GM23338 (cell line): ENCODE results near the gene TMPRSS6. TPM values are rescaled to one million over a fixed set of nuclear protein-coding genes. Genes with fewer than 3 reads are reported as not detected.

Experiments
- ATAC-seq: fragments of 200-7000 bp; cut with Tn5 transposase; 3 replicates; pipeline ENCODE4 v1.9.1; 2020
- DNase-seq: peaks from one replicate; pipeline ENCODE4 v3.0.0-alpha.2; 2015; ENCODE audit warnings: low spot score
- H2AFZ ChIP-seq: fragments of 200-600 bp; sonication (generic); 2 replicates; pipeline ENCODE4 v1.8.0; 2016; ENCODE audit warnings: antibody characterized with exemption, mild to moderate bottlenecking, moderate library complexity
- H3F3A ChIP-seq: fragments of 200-600 bp; sonication (generic); replicated peaks from 2 replicates; pipeline ENCODE4 v1.8.0; 2017; ENCODE audit warnings: antibody characterized with exemption, mixed run types, low read depth
- H3K27ac ChIP-seq: fragments of 200-600 bp; sonication (generic); 2 replicates; pipeline ENCODE4 v1.6.1; 2016; ENCODE audit warnings: low read depth
- H3K27me3 ChIP-seq: fragments of 200-600 bp; sonication (generic); 2 replicates; pipeline ENCODE4 v1.8.0; 2016; ENCODE audit warnings: mild to moderate bottlenecking, mixed run types, moderate library complexity; ENCODE audit not compliant: insufficient read depth
- H3K36me3 ChIP-seq: fragments of 200-600 bp; sonication (generic); 2 replicates; pipeline ENCODE4 v1.8.0; 2016; ENCODE audit warnings: mild to moderate bottlenecking; ENCODE audit not compliant: insufficient read depth
- H3K4me1 ChIP-seq: fragments of 200-600 bp; sonication (generic); 2 replicates; pipeline ENCODE4 v1.8.0; 2016; ENCODE audit warnings: mild to moderate bottlenecking, moderate library complexity; ENCODE audit not compliant: insufficient read depth
- H3K4me2 ChIP-seq: fragments of 200-600 bp; sonication (generic); 2 replicates; pipeline ENCODE4 v1.7.1; 2017; ENCODE audit warnings: mixed run types
- H3K4me3 ChIP-seq: fragments of 200-600 bp; sonication (generic); 2 replicates; pipeline ENCODE4 v1.6.1; 2016; ENCODE audit warnings: mixed run types
- H3K79me2 ChIP-seq: fragments of 200-600 bp; sonication (generic); replicated peaks from 2 replicates; pipeline ENCODE4 v1.8.0; 2017; ENCODE audit warnings: mild to moderate bottlenecking; ENCODE audit not compliant: insufficient read depth
- H3K9me2 ChIP-seq: fragments of 200-600 bp; sonication (generic); 2 replicates; pipeline ENCODE4 v1.8.0; 2017; ENCODE audit not compliant: insufficient read depth
- H4K20me1 ChIP-seq: fragments of 200-600 bp; sonication (generic); replicated peaks from 2 replicates; pipeline ENCODE4 v1.8.0; 2017; ENCODE audit warnings: mild to moderate bottlenecking; ENCODE audit not compliant: insufficient read depth
- H3K27ac Mint-ChIP-seq: 2 replicates; pipeline ENCODE4 v1.8.0; 2020; ENCODE audit warnings: inconsistent platforms, mild to moderate bottlenecking, moderate library complexity, mixed read lengths
- H3K27me3 Mint-ChIP-seq: 3 replicates; pipeline ENCODE4 v1.8.0; 2022; ENCODE audit warnings: low read depth, mild to moderate bottlenecking, moderate library complexity, mixed read lengths, inconsistent platforms; ENCODE audit not compliant: insufficient read depth, poor library complexity
- H3K36me3 Mint-ChIP-seq: 3 replicates; pipeline ENCODE4 v1.8.0; 2021; ENCODE audit warnings: low read depth, mild to moderate bottlenecking, inconsistent platforms, moderate library complexity, mixed read lengths
- H3K4me1 Mint-ChIP-seq: 3 replicates; pipeline ENCODE4 v1.8.0; 2020; ENCODE audit warnings: mild to moderate bottlenecking, inconsistent platforms, mixed read lengths
- H3K4me3 Mint-ChIP-seq: 3 replicates; pipeline ENCODE4 v1.8.0; 2021; ENCODE audit warnings: moderate library complexity, mild to moderate bottlenecking, inconsistent platforms, mixed read lengths
- H3K9me3 Mint-ChIP-seq: 3 replicates; pipeline ENCODE4 v1.8.0; 2020; ENCODE audit warnings: moderate library complexity, mild to moderate bottlenecking, inconsistent platforms, mixed read lengths
- ETS1 ChIP-seq: IDR thresholded peaks from 2 replicates; pipeline ENCODE4 v1.6.1; 2016; ENCODE audit warnings: antibody characterized with exemption
- EZH2 ChIP-seq: fragments of 200-600 bp; sonication (generic); IDR thresholded peaks from one replicate; pipeline ENCODE4 v1.8.0; 2017; ENCODE audit warnings: antibody characterized with exemption, mild to moderate bottlenecking, low read depth; ENCODE audit not compliant: unreplicated experiment
- STAT1 ChIP-seq: IDR thresholded peaks from one replicate; pipeline ENCODE4 v1.6.1; 2016; ENCODE audit warnings: antibody characterized with exemption; ENCODE audit not compliant: unreplicated experiment
- ZNF114 ChIP-seq: fragments of 250-450 bp; sonication (Bioruptor Pico); IDR thresholded peaks from 2 replicates; pipeline ENCODE4 v1.5.0; 2020; ENCODE audit warnings: mild to moderate bottlenecking, moderate library complexity
- ZNF462 ChIP-seq: fragments of 250-450 bp; sonication (Bioruptor Pico); IDR thresholded peaks from 2 replicates; pipeline ENCODE4 v1.5.0; 2020; ENCODE audit warnings: mild to moderate bottlenecking, moderate library complexity
- polyA plus RNA-seq: library from polyadenylated mRNA; unstranded; fragments of >200 nt; fragmentation: Nextera tagmentation; extraction: Ambion mirVana; gene quantifications from 2 replicates; pipeline ENCODE4 v1.2.1, GENCODE V29; 2016
- total RNA-seq: library from RNA; depleted of rRNA; stranded (reverse); fragments of >200 nt; shearing (Covaris generic); gene quantifications from 2 replicates; pipeline ENCODE4 v1.2.3, GENCODE V29; 2014
- TF ChIP-seq, protein P1 (sequence below), 2 experiments: fragments of 200-600 bp in 1 of 2; sonication (generic) in 1 of 2; conservative IDR thresholded peaks; 2 replicates each; pipeline versions ENCODE4 v1.5.1 to v1.6.1; 2016 to 2017; ENCODE audit warnings: antibody characterized with exemption in 2 of 2, low read depth in 2 of 2, mild to moderate bottlenecking in 2 of 2, moderate library complexity in 1 of 2

Gene TMPRSS6
- total and polyA plus RNA-seq, 2 experiments from 2014 or later = 0.13 TPM; not detected in 1

GRCh38 chr22:37025500-37026070, 83.9 kb downstream of the TMPRSS6 start:
- H3K27ac Mint-ChIP-seq = no peak overlapping the region
- H4K20me1 ChIP-seq = peaks cover 8% of the 10 kb centered on the region
- peaks cover 23% of the 10 kb centered on the region for H3K79me2 ChIP-seq
- H3K4me3 ChIP-seq = no peak overlapping the region
- H3K4me1 ChIP-seq = peaks cover 12% of the 10 kb centered on the region; the same call in 1 of the 2 replicates
- peaks cover 18% of the 10 kb centered on the region; the same call in 2 of the 3 replicates for H3K4me1 Mint-ChIP-seq
- H3K27me3 ChIP-seq = no peaks in the 10 kb centered on the region
- DNase-seq (no peak), ATAC-seq (no peak)
- no peaks in the 10 kb centered on the region for H3K9me3 Mint-ChIP-seq
- no peak overlapping the region for H2AFZ ChIP-seq
- H3F3A ChIP-seq = 0 out of 2 replicates have a peak, but pooled peaks cover 3% of the 10 kb centered on the region
- H3K27ac ChIP-seq = no peak overlapping the region
- no peak overlapping the region for H3K4me3 Mint-ChIP-seq
- H3K36me3 Mint-ChIP-seq = peaks cover 42% of the 10 kb centered on the region
- H3K27me3 Mint-ChIP-seq = peaks cover 15% of the 10 kb centered on the region
- no peak overlapping the region for H3K4me2 ChIP-seq
- H3K9me2 ChIP-seq = no peaks in the 10 kb centered on the region
- TF ChIP-seq STAT1 (no peak), ZNF462 (CRISPR knock-in tag) (no peak), ZNF114 (CRISPR knock-in tag) (no peak), ETS1 (no peak), EZH2 (no peak)
- TF ChIP-seq, protein P1, sequence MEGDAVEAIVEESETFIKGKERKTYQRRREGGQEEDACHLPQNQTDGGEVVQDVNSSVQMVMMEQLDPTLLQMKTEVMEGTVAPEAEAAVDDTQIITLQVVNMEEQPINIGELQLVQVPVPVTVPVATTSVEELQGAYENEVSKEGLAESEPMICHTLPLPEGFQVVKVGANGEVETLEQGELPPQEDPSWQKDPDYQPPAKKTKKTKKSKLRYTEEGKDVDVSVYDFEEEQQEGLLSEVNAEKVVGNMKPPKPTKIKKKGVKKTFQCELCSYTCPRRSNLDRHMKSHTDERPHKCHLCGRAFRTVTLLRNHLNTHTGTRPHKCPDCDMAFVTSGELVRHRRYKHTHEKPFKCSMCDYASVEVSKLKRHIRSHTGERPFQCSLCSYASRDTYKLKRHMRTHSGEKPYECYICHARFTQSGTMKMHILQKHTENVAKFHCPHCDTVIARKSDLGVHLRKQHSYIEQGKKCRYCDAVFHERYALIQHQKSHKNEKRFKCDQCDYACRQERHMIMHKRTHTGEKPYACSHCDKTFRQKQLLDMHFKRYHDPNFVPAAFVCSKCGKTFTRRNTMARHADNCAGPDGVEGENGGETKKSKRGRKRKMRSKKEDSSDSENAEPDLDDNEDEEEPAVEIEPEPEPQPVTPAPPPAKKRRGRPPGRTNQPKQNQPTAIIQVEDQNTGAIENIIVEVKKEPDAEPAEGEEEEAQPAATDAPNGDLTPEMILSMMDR (conservative IDR thresholded peaks at IDR 0.05; ENCODE audit: low read depth in 2 of 2) = no peak
- peaks cover 3% of the 10 kb centered on the region; the same call in 1 of the 2 replicates for H3K36me3 ChIP-seq
